Measurements from ENCODE around the gene NDUFA8.

DNA sequence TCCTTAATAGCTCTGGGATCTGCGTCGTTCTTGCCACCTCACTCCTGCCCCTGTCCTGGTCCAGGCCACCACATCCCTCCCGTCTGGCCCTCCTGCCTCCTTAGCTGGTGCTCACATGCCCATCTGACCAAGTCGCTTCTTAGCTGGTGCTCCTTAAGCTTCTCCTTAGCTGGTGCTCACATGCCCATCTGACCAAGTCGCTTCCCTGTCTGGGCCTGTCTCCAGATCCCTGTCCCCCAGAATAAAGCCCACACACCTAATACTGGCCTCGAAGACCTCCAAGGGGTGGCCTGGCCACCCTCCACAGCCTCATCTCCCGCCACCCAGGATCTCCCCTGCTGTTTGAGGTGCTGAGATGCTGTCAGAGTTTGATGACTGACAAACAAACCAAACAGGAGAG, 35.1 kb downstream of the NDUFA8 start:
- TF ChIP-seq SMC3 (IDR thresholded peaks at IDR 0.05; ENCODE audit: low read depth, low read length) (no peak), RAD21 (IDR thresholded peaks at IDR 0.05; ENCODE audit: low read length) (no peak), FOS (IDR thresholded peaks at IDR 0.05; ENCODE audit: low read depth, low read length) (no peak), POLR2A (IDR thresholded peaks at IDR 0.05; ENCODE audit: low read depth, low read length) (no peak), BHLHE40 (IDR thresholded peaks at IDR 0.05; ENCODE audit: low read depth, low read length) (no peak), CHD1 (IDR thresholded peaks at IDR 0.05; ENCODE audit: low read depth, low read length) (no peak), RFX5 (IDR thresholded peaks at IDR 0.05; ENCODE audit: low read depth, low read length) (no peak), CEBPB (IDR thresholded peaks at IDR 0.05; ENCODE audit: low read depth, low read length) (no peak), MAZ (IDR thresholded peaks at IDR 0.05; ENCODE audit: borderline replicate concordance, low read depth, low read length) (no peak), RCOR1 (IDR thresholded peaks at IDR 0.05; ENCODE audit: insufficient replicate concordance, low read length) (no peak)
- TF ChIP-seq, protein P1, sequence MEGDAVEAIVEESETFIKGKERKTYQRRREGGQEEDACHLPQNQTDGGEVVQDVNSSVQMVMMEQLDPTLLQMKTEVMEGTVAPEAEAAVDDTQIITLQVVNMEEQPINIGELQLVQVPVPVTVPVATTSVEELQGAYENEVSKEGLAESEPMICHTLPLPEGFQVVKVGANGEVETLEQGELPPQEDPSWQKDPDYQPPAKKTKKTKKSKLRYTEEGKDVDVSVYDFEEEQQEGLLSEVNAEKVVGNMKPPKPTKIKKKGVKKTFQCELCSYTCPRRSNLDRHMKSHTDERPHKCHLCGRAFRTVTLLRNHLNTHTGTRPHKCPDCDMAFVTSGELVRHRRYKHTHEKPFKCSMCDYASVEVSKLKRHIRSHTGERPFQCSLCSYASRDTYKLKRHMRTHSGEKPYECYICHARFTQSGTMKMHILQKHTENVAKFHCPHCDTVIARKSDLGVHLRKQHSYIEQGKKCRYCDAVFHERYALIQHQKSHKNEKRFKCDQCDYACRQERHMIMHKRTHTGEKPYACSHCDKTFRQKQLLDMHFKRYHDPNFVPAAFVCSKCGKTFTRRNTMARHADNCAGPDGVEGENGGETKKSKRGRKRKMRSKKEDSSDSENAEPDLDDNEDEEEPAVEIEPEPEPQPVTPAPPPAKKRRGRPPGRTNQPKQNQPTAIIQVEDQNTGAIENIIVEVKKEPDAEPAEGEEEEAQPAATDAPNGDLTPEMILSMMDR (conservative IDR thresholded peaks at IDR 0.05; ENCODE audit: low read depth, low read length): no peak
- TF ChIP-seq, protein P2, sequence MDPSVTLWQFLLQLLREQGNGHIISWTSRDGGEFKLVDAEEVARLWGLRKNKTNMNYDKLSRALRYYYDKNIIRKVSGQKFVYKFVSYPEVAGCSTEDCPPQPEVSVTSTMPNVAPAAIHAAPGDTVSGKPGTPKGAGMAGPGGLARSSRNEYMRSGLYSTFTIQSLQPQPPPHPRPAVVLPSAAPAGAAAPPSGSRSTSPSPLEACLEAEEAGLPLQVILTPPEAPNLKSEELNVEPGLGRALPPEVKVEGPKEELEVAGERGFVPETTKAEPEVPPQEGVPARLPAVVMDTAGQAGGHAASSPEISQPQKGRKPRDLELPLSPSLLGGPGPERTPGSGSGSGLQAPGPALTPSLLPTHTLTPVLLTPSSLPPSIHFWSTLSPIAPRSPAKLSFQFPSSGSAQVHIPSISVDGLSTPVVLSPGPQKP (IDR thresholded peaks at IDR 0.05; ENCODE audit: borderline replicate concordance, low read depth, low read length): no peak

All from IMR-90 (cell line).